ENCODE results near the gene CALML5. TPM values are rescaled to one million over a fixed set of nuclear protein-coding genes. Genes with fewer than 3 reads are reported as not detected.

Gene CALML5
- total and polyA plus RNA-seq, 9 of the 15 experiments (the other 6 are each of a cell fraction or from before 2014, with no cell fraction given), result not detected

GRCh38 chr10:5480162-5480941, 19.0 kb downstream of the CALML5 start (continued):
- no peak for TF ChIP-seq ZNF274 (IDR thresholded peaks at IDR 0.05; ENCODE audit: borderline replicate concordance, low read depth, low read length)
- peak; percentile 31; the same call in 1 of the 2 replicates for TF ChIP-seq BHLHE40 (IDR thresholded peaks at IDR 0.05; ENCODE audit: low read length)
- TF ChIP-seq RBFOX2 (IDR thresholded peaks at IDR 0.05; ENCODE audit: low read depth, low read length), result peak; percentile 52; the same call in 1 of the 2 replicates
- no peak for TF ChIP-seq MED1 (CRISPR knock-in tag; IDR thresholded peaks at IDR 0.05; ENCODE audit: borderline replicate concordance)
- no peak for TF ChIP-seq RFX7 (CRISPR knock-in tag; IDR thresholded peaks at IDR 0.05)
- TF ChIP-seq ZFP36 (IDR thresholded peaks at IDR 0.05; ENCODE audit: low read depth, low read length, partially characterized antibody), result no peak
- no peak for TF ChIP-seq CTCF (IDR thresholded peaks at IDR 0.05 in 2 of 3, conservative IDR thresholded peaks at IDR 0.05 in 1 of 3; ENCODE audit: insufficient read depth in 2 of 3, low read depth in 1 of 3, low read length in 3 of 3)
- no peak for TF ChIP-seq XRCC4 (IDR thresholded peaks at IDR 0.05; ENCODE audit: extremely low read depth, insufficient read depth, insufficient read length)
- no peak for TF ChIP-seq PYGO2 (tag; IDR thresholded peaks at IDR 0.05)
- TF ChIP-seq ZBTB1 (CRISPR knock-in tag; IDR thresholded peaks at IDR 0.05; ENCODE audit: borderline replicate concordance, low read depth), result no peak
- TF ChIP-seq RBM14 (IDR thresholded peaks at IDR 0.05; ENCODE audit: borderline replicate concordance, insufficient read depth, low read depth, low read length), result no peak
- TF ChIP-seq ZBTB5 (IDR thresholded peaks at IDR 0.05), result no peak
- TF ChIP-seq, protein P1, sequence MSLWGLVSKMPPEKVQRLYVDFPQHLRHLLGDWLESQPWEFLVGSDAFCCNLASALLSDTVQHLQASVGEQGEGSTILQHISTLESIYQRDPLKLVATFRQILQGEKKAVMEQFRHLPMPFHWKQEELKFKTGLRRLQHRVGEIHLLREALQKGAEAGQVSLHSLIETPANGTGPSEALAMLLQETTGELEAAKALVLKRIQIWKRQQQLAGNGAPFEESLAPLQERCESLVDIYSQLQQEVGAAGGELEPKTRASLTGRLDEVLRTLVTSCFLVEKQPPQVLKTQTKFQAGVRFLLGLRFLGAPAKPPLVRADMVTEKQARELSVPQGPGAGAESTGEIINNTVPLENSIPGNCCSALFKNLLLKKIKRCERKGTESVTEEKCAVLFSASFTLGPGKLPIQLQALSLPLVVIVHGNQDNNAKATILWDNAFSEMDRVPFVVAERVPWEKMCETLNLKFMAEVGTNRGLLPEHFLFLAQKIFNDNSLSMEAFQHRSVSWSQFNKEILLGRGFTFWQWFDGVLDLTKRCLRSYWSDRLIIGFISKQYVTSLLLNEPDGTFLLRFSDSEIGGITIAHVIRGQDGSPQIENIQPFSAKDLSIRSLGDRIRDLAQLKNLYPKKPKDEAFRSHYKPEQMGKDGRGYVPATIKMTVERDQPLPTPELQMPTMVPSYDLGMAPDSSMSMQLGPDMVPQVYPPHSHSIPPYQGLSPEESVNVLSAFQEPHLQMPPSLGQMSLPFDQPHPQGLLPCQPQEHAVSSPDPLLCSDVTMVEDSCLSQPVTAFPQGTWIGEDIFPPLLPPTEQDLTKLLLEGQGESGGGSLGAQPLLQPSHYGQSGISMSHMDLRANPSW (CRISPR knock-in tag; IDR thresholded peaks at IDR 0.05), result no peak
- no peak for TF ChIP-seq GABPB1 (CRISPR knock-in tag; IDR thresholded peaks at IDR 0.05)
- TF ChIP-seq TCF3 (CRISPR knock-in tag; IDR thresholded peaks at IDR 0.05), result no peak
- TF ChIP-seq CSDE1 (IDR thresholded peaks at IDR 0.05), result no peak
- no peak for TF ChIP-seq THRB (CRISPR knock-in tag; conservative IDR thresholded peaks at IDR 0.05)
- no peak; a peak in 1 of 4 replicates for TF ChIP-seq SRF (CRISPR knock-in tag; IDR thresholded peaks at IDR 0.05)
- TF ChIP-seq MAFK (IDR thresholded peaks at IDR 0.05; ENCODE audit: low read length), result no peak
